SK-N-SH treated with all-trans-retinoic acid at 6 μM for 48 hours (cell line): ENCODE results near the gene STAG2.

Source experiments
- BACH2 ChIP-seq: fragments of 250-450 bp; sonication (Bioruptor Pico); IDR thresholded peaks from 2 replicates; pipeline ENCODE4 v1.9.0; 2021; ENCODE audit warnings: mild to moderate bottlenecking, borderline replicate concordance
- ZC3H10 ChIP-seq: fragments of 250-450 bp; sonication (Bioruptor Pico); IDR thresholded peaks from 2 replicates; pipeline ENCODE4 v1.5.1; 2021; ENCODE audit warnings: mild to moderate bottlenecking, moderate library complexity

- no peak for TF ChIP-seq ZC3H10
- TF ChIP-seq BACH2 (CRISPR knock-in tag), result no peak
Observed at GRCh38 chrX:123964156-123964834, 2.8 kb downstream of the STAG2 start.
